A549 (cell line): Measurements from ENCODE around the gene LRRC74A.
"Not testable (repeated sequence)": the region's sequence is repeated elsewhere in the genome, so short reads cannot be mapped to it uniquely, and the experiment has no call there.

Source experiments
- ATOH8 ChIP-seq: fragments of 250-450 bp; sonication (Bioruptor Pico); IDR thresholded peaks from 2 replicates; pipeline ENCODE4 v1.5.0; 2020; ENCODE audit warnings: low read depth, mild to moderate bottlenecking, moderate library complexity
- CBX8 ChIP-seq: fragments of 200-600 bp; sonication (generic); IDR thresholded peaks from 2 replicates; pipeline ENCODE4 v1.6.1; 2016
- CTCF ChIP-seq: fragments of >200 bp; sonication (Bioruptor Twin); formaldehyde crosslinking; IDR thresholded peaks from 3 replicates; pipeline ENCODE4 v1.5.1; 2016
- MAZ ChIP-seq: fragments of 150-350 bp; IDR thresholded peaks from 2 replicates; pipeline ENCODE4 v1.6.1; 2014; ENCODE audit warnings: antibody characterized with exemption, low read depth, low read length, borderline replicate concordance
- PHF8 ChIP-seq: fragments of 200-600 bp; sonication (generic); IDR thresholded peaks from 2 replicates; pipeline ENCODE4 v1.6.1; 2016; ENCODE audit warnings: low read depth, mild to moderate bottlenecking, antibody characterized with exemption, moderate library complexity, borderline replicate concordance
- POLR2A ChIP-seq: IDR thresholded peaks from 2 replicates; pipeline ENCODE4 v1.6.1; 2012; ENCODE audit warnings: mild to moderate bottlenecking, low read length
- RAD21 ChIP-seq, 2 experiments: fragments of >200 bp in 1 of 2; sonication (Bioruptor Twin) in 1 of 2; formaldehyde crosslinking in 1 of 2; IDR thresholded peaks in 1 of 2; conservative IDR thresholded peaks in 1 of 2; 2 replicates in 1 of 2; 3 replicates in 1 of 2; pipeline ENCODE4 v1.6.1; 2012 to 2018; ENCODE audit warnings: inconsistent platforms in 1 of 2
- RCOR1 ChIP-seq: fragments of 150-350 bp; IDR thresholded peaks from 2 replicates; pipeline ENCODE4 v1.6.1; 2014; ENCODE audit warnings: antibody characterized with exemption, low read length, low read depth
- REST ChIP-seq: fragments of 200-600 bp; sonication (generic); IDR thresholded peaks from 2 replicates; pipeline ENCODE4 v1.6.1; 2016; ENCODE audit warnings: antibody characterized with exemption, mild to moderate bottlenecking, moderate library complexity
- SMC3 ChIP-seq: fragments of >200 bp; sonication (Bioruptor Twin); formaldehyde crosslinking; IDR thresholded peaks from 3 replicates; pipeline ENCODE4 v1.6.1; 2018; ENCODE audit warnings: inconsistent platforms

- not testable (repeated sequence) for TF ChIP-seq RCOR1; CTCF; PHF8; RAD21 (conservative IDR thresholded peaks at IDR 0.05 in 1 of 2, IDR thresholded peaks at IDR 0.05 in 1 of 2); MAZ; SMC3; POLR2A; REST; ATOH8 (CRISPR knock-in tag); CBX8
Observed at GRCh38 chr14:76898006-76898405, 71.8 kb downstream of the LRRC74A start.
